B cell (primary cell): ENCODE measurements around the gene HYAL2. TPM values are rescaled to one million over a fixed set of nuclear protein-coding genes. Genes with fewer than 3 reads are reported as not detected.

Source experiments
- ATAC-seq: fragments of 200-7000 bp; cut with Tn5 transposase; one replicate; pipeline ENCODE4 v1.10.0; 2021; ENCODE audit warnings: low read depth, mild to moderate bottlenecking, moderate number of reproducible peaks, moderate library complexity
- CTCF ChIA-PET: fragments of 350-600 bp; sonication (Branson Sonifier 250); formaldehyde crosslinking; loops from one replicate; lab custom pipeline; 2021; ENCODE audit warnings: antibody characterized with exemption, inconsistent platforms; lab: Charles Lee
- POLR2A ChIA-PET: fragments of 350-600 bp; sonication (Branson Sonifier 250); formaldehyde crosslinking; loops from one replicate; lab custom pipeline; 2021; ENCODE audit warnings: antibody characterized with exemption; lab: Charles Lee
- DNase-seq: peaks from one replicate; pipeline ENCODE4 v3.0.0; 2013
- H2AFZ ChIP-seq: 2 replicates; pipeline ENCODE4 v1.6.1; 2012; ENCODE audit warnings: mild to moderate bottlenecking, low read depth, low read length; ENCODE audit not compliant: insufficient read depth, poor library complexity, severe bottlenecking
- H3K27ac ChIP-seq, 2 donors: 1 replicate in 1 of 2; 2 replicates in 1 of 2; pipeline ENCODE4 v1.5.1; 2012 to 2013; ENCODE audit warnings: low read length in 2 of 2, mild to moderate bottlenecking in 2 of 2, moderate library complexity in 1 of 2
- H3K27me3 ChIP-seq, 4 experiments: fragments of 200-600 bp in 1 of 4; sonication (generic) in 1 of 4; replicated peaks in 1 of 4; 1 replicate in 2 of 4; 2 replicates in 2 of 4; pipeline versions ENCODE4 v1.6.1 to v1.7.0; 2013 to 2016; ENCODE audit warnings: low read length in 3 of 4, mild to moderate bottlenecking in 2 of 4, mixed read lengths in 1 of 4, moderate library complexity in 1 of 4; ENCODE audit not compliant: insufficient read depth in 4 of 4, control insufficient read depth in 3 of 4; ENCODE audit errors: control extremely low read depth in 1 of 4
- H3K36me3 ChIP-seq, 2 experiments: replicated peaks in 1 of 2; 1 replicate in 1 of 2; 2 replicates in 1 of 2; pipeline versions ENCODE4 v1.6.1 to v1.7.1; 2013; ENCODE audit warnings: low read length in 1 of 2; ENCODE audit not compliant: insufficient read depth in 2 of 2, control insufficient read depth in 1 of 2; ENCODE audit errors: control extremely low read depth in 1 of 2, extremely low read depth in 1 of 2
- H3K4me1 ChIP-seq, 2 donors: fragments of 200-600 bp in 1 of 2; sonication (generic) in 1 of 2; 1 replicate in 1 of 2; 2 replicates in 1 of 2; pipeline versions ENCODE4 v1.5.1 to v1.6.1; 2013 to 2017; ENCODE audit warnings: low read length in 2 of 2; ENCODE audit not compliant: control insufficient read depth in 2 of 2, insufficient read depth in 2 of 2
- H3K4me2 ChIP-seq: replicated peaks from 2 replicates; pipeline ENCODE3; 2012; ENCODE audit warnings: mild to moderate bottlenecking, low read depth, low read length; ENCODE audit not compliant: poor library complexity, severe bottlenecking
- H3K4me3 ChIP-seq, 5 experiments: fragments of 200-600 bp in 1 of 5; sonication (generic) in 1 of 5; 1 replicate in 3 of 5; 2 replicates in 2 of 5; pipeline versions ENCODE4 v1.5.1 to v1.7.0; 2011 to 2016; ENCODE audit warnings: low read length in 4 of 5, mild to moderate bottlenecking in 4 of 5, low read depth in 2 of 5, control low read depth in 1 of 5, moderate library complexity in 1 of 5; ENCODE audit not compliant: insufficient read depth in 1 of 5; ENCODE audit errors: control extremely low read depth in 1 of 5, extremely low read depth in 1 of 5
- H3K79me2 ChIP-seq: fragments of 200-600 bp; sonication (generic); one replicate; pipeline ENCODE4 v1.6.0; 2016; ENCODE audit warnings: low read length; ENCODE audit not compliant: control insufficient read depth, insufficient read depth
- H3K9ac ChIP-seq: fragments of 200-600 bp; sonication (generic); 2 replicates; pipeline ENCODE4 v1.6.1; 2017; ENCODE audit warnings: mild to moderate bottlenecking, low read length, moderate library complexity
- H3K9me3 ChIP-seq, 3 donors: one replicate each; pipeline versions ENCODE4 v1.6.1 to v1.7.1; 2013; ENCODE audit warnings: low read length in 2 of 3; ENCODE audit not compliant: control insufficient read depth in 2 of 3, insufficient read depth in 1 of 3; ENCODE audit errors: control extremely low read depth in 1 of 3
- H4K20me1 ChIP-seq: 2 replicates; pipeline ENCODE4 v1.6.0; 2012; ENCODE audit warnings: mild to moderate bottlenecking, low read length; ENCODE audit not compliant: insufficient read depth, control insufficient read depth, poor library complexity, severe bottlenecking
- H3K27ac Mint-ChIP-seq: one replicate; pipeline ENCODE4 v1.8.0; 2021; ENCODE audit warnings: mixed read lengths
- H3K27me3 Mint-ChIP-seq: one replicate; pipeline ENCODE4 v1.8.0; 2021; ENCODE audit warnings: mixed read lengths
- H3K4me1 Mint-ChIP-seq: one replicate; pipeline ENCODE4 v1.8.0; 2021; ENCODE audit warnings: mixed read lengths
- H3K4me3 Mint-ChIP-seq: one replicate; pipeline ENCODE4 v1.8.0; 2021; ENCODE audit warnings: mixed read lengths
- H3K9me3 Mint-ChIP-seq: one replicate; pipeline ENCODE4 v1.8.0; 2022; ENCODE audit warnings: mixed read lengths; ENCODE audit not compliant: insufficient read depth
- EZH2 ChIP-seq: IDR thresholded peaks from 2 replicates; pipeline ENCODE4 v1.6.1; 2012; ENCODE audit warnings: borderline replicate concordance, low read depth, mild to moderate bottlenecking, moderate library complexity, low read length; ENCODE audit not compliant: insufficient read depth, poor library complexity, severe bottlenecking
- WGBS: methylation state at CpG from one replicate; pipeline ENCODE4 v1.1.5; 2013; ENCODE audit warnings: missing lambda C conversion rate; ENCODE audit not compliant: insufficient coverage; 5-methylcytosine and 5-hydroxymethylcytosine counted together
- intact Hi-C: fragments of 100-400 bp; cut with micrococcal nuclease; formaldehyde crosslinking; loops from one replicate; pipeline ENCODE4 v1.10.0; 2022
- polyA plus RNA-seq: library from polyadenylated mRNA; depleted of rRNA; stranded (reverse); fragments of >200 nt; gene quantifications from 2 replicates; pipeline ENCODE4 v1.2.3, GENCODE V29; 2012
- total RNA-seq, 2 donors: library from RNA; stranded (reverse); fragments of 120-200 nt in 1 of 2; gene quantifications; 1 replicate in 1 of 2; 2 replicates in 1 of 2; pipeline versions ENCODE4 v1.2.3 to v1.2.4, GENCODE V29; 2013 to 2022
- TF ChIP-seq, protein P1 (sequence below): fragments of 200-600 bp; IDR thresholded peaks from one replicate; pipeline ENCODE4 v1.8.0; 2022; ENCODE audit warnings: antibody characterized with exemption, mild to moderate bottlenecking

Gene HYAL2
- total and polyA plus RNA-seq, 2 donors (not counting 1 experiment from before 2014, with no cell fraction given): 4.2 to 5.1 TPM

DNA sequence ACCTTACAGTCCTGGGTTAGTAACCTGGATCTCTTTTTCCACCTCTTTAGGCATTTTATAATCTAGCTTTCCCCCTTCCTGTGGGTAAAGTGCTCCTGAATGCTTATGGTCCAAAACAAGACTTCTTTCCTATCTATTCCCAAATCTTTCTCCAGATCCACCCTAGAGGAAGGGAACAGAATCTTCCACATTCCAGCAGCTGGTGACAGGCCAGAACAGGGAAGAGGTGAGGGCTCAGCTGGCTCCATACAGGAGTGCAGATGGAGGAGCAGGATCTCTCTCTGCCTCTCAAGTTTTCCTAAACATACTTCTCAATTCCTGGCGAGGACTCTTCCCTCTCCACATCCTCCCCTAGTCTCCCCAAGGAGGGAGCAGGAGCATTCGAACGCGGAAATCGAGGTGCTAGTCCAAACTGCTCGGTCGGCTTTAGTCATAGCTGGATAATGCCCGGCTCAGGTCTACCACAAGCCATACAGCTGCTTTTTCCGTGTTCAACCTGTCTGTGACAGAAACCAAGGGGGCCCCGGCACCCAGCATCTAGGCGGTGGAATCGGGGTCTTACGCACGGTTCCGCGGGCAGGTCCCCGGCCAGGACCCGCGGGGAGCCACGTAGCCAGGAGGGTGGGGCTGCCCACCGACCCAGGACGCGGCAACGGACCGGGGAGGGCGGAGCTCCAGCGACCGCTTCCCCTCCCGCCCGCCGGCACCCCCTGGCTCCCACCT lies 14.1 kb upstream of the HYAL2 start:
- H3K79me2 ChIP-seq: peaks cover 73% of the 10 kb centered on the region
- DNase-seq (no peak), ATAC-seq (peak; percentile 28)
- H2AFZ ChIP-seq: peak overlapping the region; percentile 74
- Mint-ChIP-seq H3K27me3 (no peaks in the 10 kb centered on the region), H3K27ac (peak overlapping the region; percentile 99), H3K4me1 (peaks cover 55% of the 10 kb centered on the region), H3K4me3 (peak overlapping the region; percentile 96), H3K9me3 (no peaks in the 10 kb centered on the region)
- TF ChIP-seq, protein P1, sequence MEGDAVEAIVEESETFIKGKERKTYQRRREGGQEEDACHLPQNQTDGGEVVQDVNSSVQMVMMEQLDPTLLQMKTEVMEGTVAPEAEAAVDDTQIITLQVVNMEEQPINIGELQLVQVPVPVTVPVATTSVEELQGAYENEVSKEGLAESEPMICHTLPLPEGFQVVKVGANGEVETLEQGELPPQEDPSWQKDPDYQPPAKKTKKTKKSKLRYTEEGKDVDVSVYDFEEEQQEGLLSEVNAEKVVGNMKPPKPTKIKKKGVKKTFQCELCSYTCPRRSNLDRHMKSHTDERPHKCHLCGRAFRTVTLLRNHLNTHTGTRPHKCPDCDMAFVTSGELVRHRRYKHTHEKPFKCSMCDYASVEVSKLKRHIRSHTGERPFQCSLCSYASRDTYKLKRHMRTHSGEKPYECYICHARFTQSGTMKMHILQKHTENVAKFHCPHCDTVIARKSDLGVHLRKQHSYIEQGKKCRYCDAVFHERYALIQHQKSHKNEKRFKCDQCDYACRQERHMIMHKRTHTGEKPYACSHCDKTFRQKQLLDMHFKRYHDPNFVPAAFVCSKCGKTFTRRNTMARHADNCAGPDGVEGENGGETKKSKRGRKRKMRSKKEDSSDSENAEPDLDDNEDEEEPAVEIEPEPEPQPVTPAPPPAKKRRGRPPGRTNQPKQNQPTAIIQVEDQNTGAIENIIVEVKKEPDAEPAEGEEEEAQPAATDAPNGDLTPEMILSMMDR: no peak
- TF ChIP-seq EZH2: no peak
- H3K27ac ChIP-seq: peak overlapping the region; percentile 97 to 98
- intact Hi-C loops: loop anchor here (1.0 to 5.0 kb wide), 8 partner anchors 8 to 99 kb away; partner anchors contain the start of genes CYB561D2, GNAI2, HYAL3 and NAA80
- peak overlapping the region; percentile 39 to 86 (median 68) for H3K4me3 ChIP-seq
- peak overlapping the region; percentile 89 for H3K9ac ChIP-seq
- H4K20me1 ChIP-seq: peaks cover 38% of the 10 kb centered on the region
- peak overlapping the region; percentile 90 for H3K4me2 ChIP-seq
- CTCF ChIA-PET: interaction anchor here (0.7 to 3.9 kb wide), 16 partner anchors 9 to 206 kb away, joined by 3 to 37 read pairs (median 4); partner anchors contain the start of genes CYB561D2, HYAL2, HYAL3 and IFRD2
- peaks cover 36 to 70% of the 10 kb centered on the region in 2 donors for H3K4me1 ChIP-seq
- POLR2A ChIA-PET: interaction anchor here (0.6 to 6.1 kb wide), 16 partner anchors 7 to 1818 kb away, joined by 3 to 96 read pairs (median 7); partner anchors contain the start of genes ABHD14B, C3orf18, CYB561D2 and HEMK1
- WGBS: 3% methylated on average over 31 of the region's 31 CpGs
- H3K27me3 ChIP-seq: no peaks in the 10 kb centered on the region
- H3K36me3 ChIP-seq: peaks cover 0 to 26% of the 10 kb centered on the region in 2 experiments
- no peaks in the 10 kb centered on the region for H3K9me3 ChIP-seq
